Endothelial cell (in vitro differentiated cells): ENCODE data around the gene LOXL1. TPM values are rescaled to one million over a fixed set of nuclear protein-coding genes. Genes with fewer than 3 reads are reported as not detected.

ENCODE experiments used
- DNase-seq: peaks from one replicate; pipeline ENCODE4 v3.0.0; 2021; ENCODE audit warnings: low spot score
- H3K27ac Mint-ChIP-seq: one replicate; pipeline ENCODE4 v1.8.0; 2021; ENCODE audit warnings: mixed read lengths, inconsistent platforms; ENCODE audit not compliant: unreplicated experiment
- H3K27me3 Mint-ChIP-seq: one replicate; pipeline ENCODE4 v1.8.0; 2021; ENCODE audit warnings: mild to moderate bottlenecking, moderate library complexity, mixed read lengths, inconsistent platforms; ENCODE audit not compliant: unreplicated experiment
- H3K36me3 Mint-ChIP-seq: one replicate; pipeline ENCODE4 v1.8.0; 2021; ENCODE audit warnings: mild to moderate bottlenecking, low read depth, mixed read lengths, inconsistent platforms; ENCODE audit not compliant: unreplicated experiment
- H3K4me1 Mint-ChIP-seq: one replicate; pipeline ENCODE4 v1.8.0; 2021; ENCODE audit warnings: mild to moderate bottlenecking, mixed read lengths, inconsistent platforms; ENCODE audit not compliant: unreplicated experiment
- H3K4me3 Mint-ChIP-seq: one replicate; pipeline ENCODE4 v1.8.0; 2021; ENCODE audit warnings: mild to moderate bottlenecking, mixed read lengths, inconsistent platforms; ENCODE audit not compliant: unreplicated experiment
- H3K9me3 Mint-ChIP-seq: one replicate; pipeline ENCODE4 v1.8.0; 2021; ENCODE audit warnings: mixed read lengths, inconsistent platforms; ENCODE audit not compliant: unreplicated experiment
- total RNA-seq: library from RNA; stranded (reverse); fragmentation: NEBNext Ultra II Directional; extraction: Animal tissue kit (Norgen Biotek cat#: 25700); gene quantifications from one replicate; pipeline ENCODE4 v1.2.1, GENCODE V29; 2021; ENCODE audit not compliant: unreplicated experiment
- TF ChIP-seq, protein P1 (sequence below): fragments of 200-600 bp; sonication (generic); IDR thresholded peaks from one replicate; pipeline ENCODE4 v1.5.0; 2021; ENCODE audit warnings: antibody characterized with exemption; ENCODE audit not compliant: unreplicated experiment

The LOXL1 gene
- total RNA-seq, 1 donor from 2014 or later = 156 TPM

- no peak overlapping the region for H3K27ac Mint-ChIP-seq
- peaks cover 69% of the 10 kb centered on the region for H3K4me1 Mint-ChIP-seq
- TF ChIP-seq, protein P1, sequence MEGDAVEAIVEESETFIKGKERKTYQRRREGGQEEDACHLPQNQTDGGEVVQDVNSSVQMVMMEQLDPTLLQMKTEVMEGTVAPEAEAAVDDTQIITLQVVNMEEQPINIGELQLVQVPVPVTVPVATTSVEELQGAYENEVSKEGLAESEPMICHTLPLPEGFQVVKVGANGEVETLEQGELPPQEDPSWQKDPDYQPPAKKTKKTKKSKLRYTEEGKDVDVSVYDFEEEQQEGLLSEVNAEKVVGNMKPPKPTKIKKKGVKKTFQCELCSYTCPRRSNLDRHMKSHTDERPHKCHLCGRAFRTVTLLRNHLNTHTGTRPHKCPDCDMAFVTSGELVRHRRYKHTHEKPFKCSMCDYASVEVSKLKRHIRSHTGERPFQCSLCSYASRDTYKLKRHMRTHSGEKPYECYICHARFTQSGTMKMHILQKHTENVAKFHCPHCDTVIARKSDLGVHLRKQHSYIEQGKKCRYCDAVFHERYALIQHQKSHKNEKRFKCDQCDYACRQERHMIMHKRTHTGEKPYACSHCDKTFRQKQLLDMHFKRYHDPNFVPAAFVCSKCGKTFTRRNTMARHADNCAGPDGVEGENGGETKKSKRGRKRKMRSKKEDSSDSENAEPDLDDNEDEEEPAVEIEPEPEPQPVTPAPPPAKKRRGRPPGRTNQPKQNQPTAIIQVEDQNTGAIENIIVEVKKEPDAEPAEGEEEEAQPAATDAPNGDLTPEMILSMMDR = peak; percentile 66
- peak; percentile 73 for DNase-seq
- H3K9me3 Mint-ChIP-seq = no peaks in the 10 kb centered on the region
- H3K27me3 Mint-ChIP-seq = peaks cover 9% of the 10 kb centered on the region
- H3K36me3 Mint-ChIP-seq = peaks cover 15% of the 10 kb centered on the region
- H3K4me3 Mint-ChIP-seq = peak overlapping the region; percentile 91
These were observed 1.4 kb downstream of the LOXL1 start for GRCh38 chr15:73927476-73928240.

DNA sequence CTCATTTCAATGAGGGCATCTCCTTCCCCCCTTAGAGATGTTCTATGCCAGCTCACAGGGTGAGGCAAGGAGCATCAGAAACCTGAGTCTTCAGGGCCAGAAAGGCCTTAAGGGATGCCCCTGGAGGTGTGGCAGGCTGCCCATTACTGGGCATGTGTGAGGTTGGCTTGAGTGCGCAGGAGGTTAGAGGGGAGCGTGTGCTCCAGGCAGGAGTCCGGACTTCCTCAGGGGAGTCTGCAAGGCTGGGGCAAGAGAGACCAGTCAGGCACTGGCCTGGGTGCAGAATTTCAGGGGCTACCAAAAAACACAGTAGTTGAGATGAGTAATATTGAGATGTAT, 1.9 kb downstream of the LOXL1 start:
- Mint-ChIP-seq H3K27me3 (peaks cover 9% of the 10 kb centered on the region), H3K9me3 (no peaks in the 10 kb centered on the region), H3K36me3 (peaks cover 18% of the 10 kb centered on the region), H3K27ac (no peak overlapping the region), H3K4me1 (peaks cover 70% of the 10 kb centered on the region), H3K4me3 (peak overlapping the region; percentile 91)
- TF ChIP-seq, protein P1 = no peak
- no peak for DNase-seq

DNA sequence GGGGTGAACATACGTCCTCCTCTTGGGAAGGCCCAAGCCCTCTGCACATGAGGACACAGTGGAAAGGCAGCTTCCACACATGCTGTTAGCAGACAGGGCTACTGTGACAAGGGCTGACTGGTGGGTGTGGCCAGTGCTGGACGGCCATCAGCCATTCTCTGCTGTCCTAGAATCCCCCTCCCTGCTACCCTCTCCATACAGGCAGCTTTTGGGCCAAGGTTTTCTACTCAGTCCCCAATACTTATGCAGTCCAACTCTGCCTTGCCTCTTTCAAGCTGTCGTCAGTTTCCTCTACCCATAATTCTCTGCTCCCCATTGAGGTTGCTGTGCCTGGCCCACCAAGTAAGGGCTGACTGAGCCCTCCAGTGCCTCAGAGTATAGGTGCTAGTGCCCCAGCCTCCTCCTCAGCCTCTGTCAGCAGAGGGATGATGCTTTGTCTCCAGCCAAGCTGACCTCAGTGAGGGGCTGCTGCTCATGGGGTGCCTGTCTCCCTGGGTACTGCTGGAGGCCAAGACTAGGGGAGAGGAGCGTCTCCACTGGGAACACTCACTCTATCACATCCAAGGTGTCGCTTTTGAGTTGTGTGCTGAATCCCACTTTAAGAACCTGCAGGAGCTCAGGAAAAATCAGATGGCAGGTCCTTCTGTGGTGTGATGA, 2.8 kb downstream of the LOXL1 start:
- H3K27me3 Mint-ChIP-seq = peaks cover 9% of the 10 kb centered on the region
- H3K9me3 Mint-ChIP-seq = no peaks in the 10 kb centered on the region
- H3K27ac Mint-ChIP-seq = no peak overlapping the region
- peak overlapping the region; percentile 91 for H3K4me3 Mint-ChIP-seq
- TF ChIP-seq, protein P1 = no peak
- DNase-seq = no peak
- H3K4me1 Mint-ChIP-seq = peaks cover 70% of the 10 kb centered on the region
- peaks cover 18% of the 10 kb centered on the region for H3K36me3 Mint-ChIP-seq

- H3K4me1 Mint-ChIP-seq = peaks cover 70% of the 10 kb centered on the region
- TF ChIP-seq, protein P1 = no peak
- H3K9me3 Mint-ChIP-seq = no peaks in the 10 kb centered on the region
- DNase-seq = no peak
- H3K27me3 Mint-ChIP-seq = peaks cover 15% of the 10 kb centered on the region
- no peak overlapping the region for H3K27ac Mint-ChIP-seq
- H3K36me3 Mint-ChIP-seq = peaks cover 22% of the 10 kb centered on the region
- peak overlapping the region; percentile 15 for H3K4me3 Mint-ChIP-seq
These were observed 4.1 kb downstream of the LOXL1 start for GRCh38 chr15:73930371-73930770.

GRCh38 chr15:73930790-73931281, 4.6 kb downstream of the LOXL1 start:
- Mint-ChIP-seq H3K9me3 (no peaks in the 10 kb centered on the region), H3K4me1 (peaks cover 70% of the 10 kb centered on the region), H3K36me3 (peaks cover 20% of the 10 kb centered on the region), H3K4me3 (peak overlapping the region; percentile 15), H3K27ac (no peak overlapping the region), H3K27me3 (peaks cover 12% of the 10 kb centered on the region)
- no peak for DNase-seq
- TF ChIP-seq, protein P1 = no peak
